ENCODE data around the gene FUCA1. TPM values are rescaled to one million over a fixed set of nuclear protein-coding genes. Genes with fewer than 3 reads are reported as not detected.

The FUCA1 gene
- total and polyA plus RNA-seq, 2 of the 8 experiments (the other 6 are each of a cell fraction or from before 2014, with no cell fraction given): 5.9 to 6.4 TPM

DNA sequence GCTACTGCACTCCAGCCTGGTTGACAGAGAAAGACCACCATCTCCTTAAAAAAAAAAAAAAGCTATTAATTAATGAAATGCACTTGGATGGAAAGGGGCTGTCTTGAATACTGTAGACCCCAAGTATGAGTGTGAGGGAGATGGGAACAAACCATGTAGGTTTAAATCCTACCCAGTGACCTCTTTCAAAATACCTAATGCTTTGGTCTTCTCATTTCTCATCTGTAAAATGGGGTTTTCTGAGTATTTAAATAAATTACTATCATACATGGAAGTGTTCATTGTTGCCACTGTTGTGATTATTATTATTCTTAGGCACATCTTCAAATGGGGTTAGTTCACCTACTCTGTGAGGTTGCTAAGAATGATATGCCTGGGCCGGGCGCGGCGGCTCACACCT, 17.1 kb upstream of the FUCA1 start:
- no peak overlapping the region for H3K18ac ChIP-seq (ENCODE audit: extremely low read depth, low read length)
- H3K4me1 ChIP-seq (replicated peaks in 1 of 4; ENCODE audit: control insufficient read depth in 3 of 4, insufficient read depth in 4 of 4, low read length in 3 of 4): no peaks in the 10 kb centered on the region
- CTCF ChIA-PET (ENCODE audit: partially characterized antibody): interaction anchor here (2.2 kb wide), 1 partner anchor 75 kb away, joined by 9 read pairs; no protein-coding TSS in a partner anchor
- no peaks in the 10 kb centered on the region for H3K23me2 ChIP-seq (ENCODE audit: low read depth, low read length)
- no peak overlapping the region for H2BK5ac ChIP-seq (ENCODE audit: low read depth, low read length)
- H3K4ac ChIP-seq (replicated peaks; ENCODE audit: insufficient read length, low read depth, low read length): no peak overlapping the region
- H3K9ac ChIP-seq (replicated peaks in 1 of 4; ENCODE audit: extremely low read depth in 1 of 4, low read depth in 3 of 4, low read length in 3 of 4): no peak overlapping the region
- no peak overlapping the region for H3K14ac ChIP-seq (ENCODE audit: insufficient read length)
- WGBS, 2 experiments (ENCODE audit: extremely low coverage in 1 of 2, insufficient coverage in 1 of 2, insufficient read length in 1 of 2, insufficient replicate concordance in 2 of 2, low coverage in 1 of 2, low lambda C conversion rate in 2 of 2, missing lambda C conversion rate in 1 of 2): 75% methylated on average over 4 of the region's 4 CpGs; no CpG with 5 or more reads in 1 of the 2 experiments
- H4K8ac ChIP-seq (ENCODE audit: extremely low read depth, insufficient read depth, low read length): no peak overlapping the region
- no peak overlapping the region for H3K56ac ChIP-seq (replicated peaks; ENCODE audit: insufficient read length, low read depth, low read length)
- POLR2A ChIA-PET (ENCODE audit: partially characterized antibody): no interaction called here
- no peak overlapping the region for H2BK20ac ChIP-seq (ENCODE audit: low read length)
- H4K20me1 ChIP-seq (replicated peaks in 1 of 2; ENCODE audit: control insufficient read depth in 1 of 2, insufficient read depth in 2 of 2, low read length in 2 of 2): no peaks in the 10 kb centered on the region
- no peak overlapping the region for H2AFZ ChIP-seq (ENCODE audit: low read length)
- H3K9me3 ChIP-seq (ENCODE audit: insufficient read depth in 2 of 2, low read depth in 1 of 2, low read length in 1 of 2): no peaks in the 10 kb centered on the region
- H3K4me2 ChIP-seq (ENCODE audit: insufficient read depth in 1 of 2, low read depth in 2 of 2, low read length in 2 of 2): no peak overlapping the region
- H2AK5ac ChIP-seq (ENCODE audit: low read depth, low read length): no peak overlapping the region
- H3K27ac ChIP-seq (ENCODE audit: low read depth, low read length): no peak overlapping the region
- H4K91ac ChIP-seq (replicated peaks; ENCODE audit: insufficient read length, low read length): no peak overlapping the region
- no peaks in the 10 kb centered on the region for H3K79me2 ChIP-seq (ENCODE audit: control insufficient read depth in 1 of 2, insufficient read depth in 2 of 2, low read length in 2 of 2)
- no peak for DNase-seq (ENCODE audit: low read depth in 1 of 2, low spot score in 2 of 2)
- no peak overlapping the region for H3K23ac ChIP-seq (ENCODE audit: insufficient read length)
- H2BK120ac ChIP-seq (replicated peaks; ENCODE audit: low read depth, low read length): no peak overlapping the region
- H2BK15ac ChIP-seq (ENCODE audit: low read length): no peak overlapping the region
- no peaks in the 10 kb centered on the region for H3K27me3 ChIP-seq (replicated peaks in 1 of 4; ENCODE audit: control insufficient read depth in 3 of 4, extremely low read depth in 1 of 4, insufficient read depth in 3 of 4, low read length in 3 of 4)
- H3K79me1 ChIP-seq (ENCODE audit: low read depth, low read length): no peaks in the 10 kb centered on the region
- H3K4me3 ChIP-seq (ENCODE audit: extremely low read depth in 1 of 4, insufficient read depth in 2 of 4, low read depth in 3 of 4, low read length in 4 of 4): no peak overlapping the region
- FAIRE-seq: no peak
- no peak overlapping the region for H2BK12ac ChIP-seq (ENCODE audit: low read depth, low read length)
- H4K5ac ChIP-seq (ENCODE audit: insufficient read length, low read depth, low read length): no peak overlapping the region
- H3K36me3 ChIP-seq (ENCODE audit: control insufficient read depth in 2 of 4, insufficient read depth in 4 of 4, low read length in 3 of 4): no peaks in the 10 kb centered on the region
- TF ChIP-seq, protein P1, sequence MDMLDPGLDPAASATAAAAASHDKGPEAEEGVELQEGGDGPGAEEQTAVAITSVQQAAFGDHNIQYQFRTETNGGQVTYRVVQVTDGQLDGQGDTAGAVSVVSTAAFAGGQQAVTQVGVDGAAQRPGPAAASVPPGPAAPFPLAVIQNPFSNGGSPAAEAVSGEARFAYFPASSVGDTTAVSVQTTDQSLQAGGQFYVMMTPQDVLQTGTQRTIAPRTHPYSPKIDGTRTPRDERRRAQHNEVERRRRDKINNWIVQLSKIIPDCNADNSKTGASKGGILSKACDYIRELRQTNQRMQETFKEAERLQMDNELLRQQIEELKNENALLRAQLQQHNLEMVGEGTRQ (IDR thresholded peaks at IDR 0.05; ENCODE audit: low read length): no peak
- TF ChIP-seq TAF1 (IDR thresholded peaks at IDR 0.05; ENCODE audit: low read depth, low read length) (no peak), BCL11A (IDR thresholded peaks at IDR 0.05; ENCODE audit: low read depth in 2 of 2, low read length in 2 of 2) (no peak), POU5F1 (IDR thresholded peaks at IDR 0.05; ENCODE audit: low read depth, low read length) (no peak), KDM4A (IDR thresholded peaks at IDR 0.05; ENCODE audit: low read depth, low read length, severe bottlenecking) (no peak), SUZ12 (IDR thresholded peaks at IDR 0.05; ENCODE audit: low read length) (no peak), RFX5 (IDR thresholded peaks at IDR 0.05; ENCODE audit: borderline replicate concordance, low read depth, low read length) (no peak), NRF1 (IDR thresholded peaks at IDR 0.05; ENCODE audit: low read depth, low read length) (no peak)
- TF ChIP-seq, protein P2, sequence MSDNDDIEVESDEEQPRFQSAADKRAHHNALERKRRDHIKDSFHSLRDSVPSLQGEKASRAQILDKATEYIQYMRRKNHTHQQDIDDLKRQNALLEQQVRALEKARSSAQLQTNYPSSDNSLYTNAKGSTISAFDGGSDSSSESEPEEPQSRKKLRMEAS (IDR thresholded peaks at IDR 0.05): no peak

All from H1 (cell line).